Keratinocyte (primary cell): Measurements from ENCODE around the gene ULK3.

ENCODE experiments used
- EZH2 ChIP-seq: IDR thresholded peaks from one replicate; pipeline ENCODE4 v1.6.1; 2012; ENCODE audit warnings: inconsistent platforms, mild to moderate bottlenecking, low read length, moderate library complexity
- TF ChIP-seq, protein P1 (sequence below), 3 experiments: IDR thresholded peaks in 1 of 3; conservative IDR thresholded peaks in 1 of 3; optimal IDR thresholded peaks in 1 of 3; 2 replicates in 2 of 3; 3 replicates in 1 of 3; pipeline versions ENCODE3 to v1.5.1; 2011; ENCODE audit warnings: low read length in 3 of 3, mild to moderate bottlenecking in 3 of 3, moderate library complexity in 2 of 3, control low read depth in 1 of 3, inconsistent platforms in 1 of 3; ENCODE audit not compliant: insufficient read depth in 2 of 3; ENCODE audit errors: extremely low read depth in 1 of 3

- TF ChIP-seq, protein P1, sequence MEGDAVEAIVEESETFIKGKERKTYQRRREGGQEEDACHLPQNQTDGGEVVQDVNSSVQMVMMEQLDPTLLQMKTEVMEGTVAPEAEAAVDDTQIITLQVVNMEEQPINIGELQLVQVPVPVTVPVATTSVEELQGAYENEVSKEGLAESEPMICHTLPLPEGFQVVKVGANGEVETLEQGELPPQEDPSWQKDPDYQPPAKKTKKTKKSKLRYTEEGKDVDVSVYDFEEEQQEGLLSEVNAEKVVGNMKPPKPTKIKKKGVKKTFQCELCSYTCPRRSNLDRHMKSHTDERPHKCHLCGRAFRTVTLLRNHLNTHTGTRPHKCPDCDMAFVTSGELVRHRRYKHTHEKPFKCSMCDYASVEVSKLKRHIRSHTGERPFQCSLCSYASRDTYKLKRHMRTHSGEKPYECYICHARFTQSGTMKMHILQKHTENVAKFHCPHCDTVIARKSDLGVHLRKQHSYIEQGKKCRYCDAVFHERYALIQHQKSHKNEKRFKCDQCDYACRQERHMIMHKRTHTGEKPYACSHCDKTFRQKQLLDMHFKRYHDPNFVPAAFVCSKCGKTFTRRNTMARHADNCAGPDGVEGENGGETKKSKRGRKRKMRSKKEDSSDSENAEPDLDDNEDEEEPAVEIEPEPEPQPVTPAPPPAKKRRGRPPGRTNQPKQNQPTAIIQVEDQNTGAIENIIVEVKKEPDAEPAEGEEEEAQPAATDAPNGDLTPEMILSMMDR (optimal IDR thresholded peaks at IDR 0.05 in 1 of 3, IDR thresholded peaks at IDR 0.05 in 1 of 3, conservative IDR thresholded peaks at IDR 0.05 in 1 of 3; ENCODE audit: extremely low read depth in 1 of 3, insufficient read depth in 2 of 3, low read length in 3 of 3), result no peak
- no peak for TF ChIP-seq EZH2
These were observed 50.5 kb downstream of the ULK3 start for GRCh38 chr15:74792227-74793016.
